Measurements from ENCODE around the gene CSMD2. TPM values are rescaled to one million over a fixed set of nuclear protein-coding genes. Genes with fewer than 3 reads are reported as not detected.

The CSMD2 gene
- total and polyA plus RNA-seq, 2 of the 4 experiments (the other 2 are of a cell fraction) = under 0.01 to 0.36 TPM

GRCh38 chr1:33637846-33638440, 527.1 kb downstream of the CSMD2 start:
- no peak overlapping the region for H3K27ac ChIP-seq (ENCODE audit: insufficient read depth, low read length)
- H3K4me3 ChIP-seq (ENCODE audit: insufficient read depth, low read depth, low read length) = no peak overlapping the region
- ATAC-seq (ENCODE audit: low read depth) (no peak), DNase-seq (no peak)
- no peak overlapping the region for H2AK5ac ChIP-seq (ENCODE audit: low read depth, low read length)
- H4K20me1 ChIP-seq (ENCODE audit: insufficient read depth, low read length) = no peaks in the 10 kb centered on the region
- H3K27me3 ChIP-seq (ENCODE audit: control insufficient read depth, insufficient read depth, low read length) = no peaks in the 10 kb centered on the region
- BruUV-seq (replicated peaks) = no TSS peak
- H2BK5ac ChIP-seq (ENCODE audit: low read depth, low read length, poor library complexity, severe bottlenecking) = no peak overlapping the region
- no peak overlapping the region for H4K8ac ChIP-seq (ENCODE audit: low read depth in 2 of 2, low read length in 2 of 2)
- H4K5ac ChIP-seq (ENCODE audit: low read depth, low read length) = no peak overlapping the region
- H3K4me2 ChIP-seq (ENCODE audit: low read depth, low read length) = no peak overlapping the region
- H3K9me1 ChIP-seq (ENCODE audit: insufficient read depth, low read length) = no peaks in the 10 kb centered on the region
- no peak overlapping the region for H2BK20ac ChIP-seq (ENCODE audit: low read depth, low read length)
- no peaks in the 10 kb centered on the region for H3K36me3 ChIP-seq (ENCODE audit: control insufficient read depth, insufficient read depth, low read length)
- no peak overlapping the region for H3K18ac ChIP-seq (ENCODE audit: low read depth, low read length)
- no peak overlapping the region for H2BK15ac ChIP-seq (ENCODE audit: low read depth, low read length)
- CTCF ChIA-PET = no interaction called here
- no peak overlapping the region for H3K23ac ChIP-seq (ENCODE audit: low read depth, low read length)
- H2AFZ ChIP-seq (replicated peaks; ENCODE audit: low read length, poor library complexity) = no peak overlapping the region
- H3K9ac ChIP-seq (ENCODE audit: low read depth, low read length) = no peak overlapping the region
- no peak overlapping the region for H3K14ac ChIP-seq (replicated peaks; ENCODE audit: low read depth, low read length)
- TF ChIP-seq FOS (IDR thresholded peaks at IDR 0.05; ENCODE audit: low read depth, low read length) (no peak), POLR2A (IDR thresholded peaks at IDR 0.05; ENCODE audit: low read depth, low read length) (no peak), MAZ (IDR thresholded peaks at IDR 0.05; ENCODE audit: borderline replicate concordance, low read depth, low read length) (no peak), NFE2L2 (IDR thresholded peaks at IDR 0.05; ENCODE audit: low read depth, low read length) (no peak), BHLHE40 (IDR thresholded peaks at IDR 0.05; ENCODE audit: low read depth, low read length) (no peak), CTCF (conservative IDR thresholded peaks at IDR 0.05; ENCODE audit: low read depth, low read length) (no peak), SMC3 (IDR thresholded peaks at IDR 0.05; ENCODE audit: low read depth, low read length) (no peak), MXI1 (IDR thresholded peaks at IDR 0.05; ENCODE audit: borderline replicate concordance, low read depth, low read length) (no peak), CHD1 (IDR thresholded peaks at IDR 0.05; ENCODE audit: low read depth, low read length) (no peak), RAD21 (IDR thresholded peaks at IDR 0.05; ENCODE audit: low read length) (no peak), RCOR1 (IDR thresholded peaks at IDR 0.05; ENCODE audit: insufficient replicate concordance, low read length) (no peak), USF2 (IDR thresholded peaks at IDR 0.05; ENCODE audit: low read depth, low read length) (no peak), RFX5 (IDR thresholded peaks at IDR 0.05; ENCODE audit: low read depth, low read length) (no peak), CEBPB (IDR thresholded peaks at IDR 0.05; ENCODE audit: low read depth, low read length) (no peak), ELK1 (IDR thresholded peaks at IDR 0.05; ENCODE audit: borderline replicate concordance, low read depth, low read length) (no peak), MAFK (IDR thresholded peaks at IDR 0.05; ENCODE audit: low read depth, low read length) (no peak)
- in situ Hi-C loops (cut with MboI; ENCODE audit: low sequenced_read_pairs) = loop anchor here (10.0 kb wide), 1 partner anchor 1107 kb away; no protein-coding TSS in a partner anchor
- WGBS, 2 experiments (ENCODE audit: extremely low coverage in 2 of 2, insufficient read length in 1 of 2) = 100% methylated on average over 1 of the region's 7 CpGs; no CpG with 5 or more reads in 1 of the 2 experiments
- intact Hi-C loops (cut with micrococcal nuclease) = no loop called here
- no peak overlapping the region for H2BK120ac ChIP-seq (ENCODE audit: low read depth, low read length)
- no peaks in the 10 kb centered on the region for H3K79me1 ChIP-seq (ENCODE audit: low read depth in 1 of 2, low read length in 2 of 2)
- dilution Hi-C loops (cut with HindIII; ENCODE audit: low sequenced_read_pairs, unreplicated experiment) = no loop called here
- H3K9me3 ChIP-seq (ENCODE audit: control insufficient read depth, insufficient read depth, low read length) = no peaks in the 10 kb centered on the region
- H2AK9ac ChIP-seq (replicated peaks; ENCODE audit: low read depth, low read length, poor library complexity) = no peak overlapping the region
- POLR2A ChIA-PET (ENCODE audit: unreplicated experiment) = no interaction called here
- no peak overlapping the region for H3K4ac ChIP-seq (ENCODE audit: low read depth, low read length)
- H3K56ac ChIP-seq (ENCODE audit: extremely low read depth, insufficient read depth, low read length) = no peak overlapping the region
- H4K91ac ChIP-seq (ENCODE audit: insufficient read depth, low read depth, low read length) = no peak overlapping the region
- no peaks in the 10 kb centered on the region; the same call in 1 of the 2 replicates for H3K4me1 ChIP-seq (ENCODE audit: control insufficient read depth, insufficient read depth, low read length)
